Stomach smooth muscle (tissue), 2 donors: ENCODE results near the gene KIR3DL1.
"Not testable (repeated sequence)": the region's sequence is repeated elsewhere in the genome, so short reads cannot be mapped to it uniquely, and the experiment has no call there.

Experiments
- H3K27ac ChIP-seq: one replicate; pipeline ENCODE4 v1.7.0; 2013; ENCODE audit warnings: mild to moderate bottlenecking, low read length, inconsistent platforms
- H3K27me3 ChIP-seq, 2 donors: one replicate each; pipeline ENCODE4 v1.7.0; 2013; ENCODE audit warnings: low read length in 2 of 2; ENCODE audit not compliant: insufficient read depth in 2 of 2, control insufficient read depth in 1 of 2
- H3K36me3 ChIP-seq, 2 donors: one replicate each; pipeline ENCODE4 v1.7.0; 2013; ENCODE audit warnings: low read length in 2 of 2; ENCODE audit not compliant: control insufficient read depth in 2 of 2, insufficient read depth in 2 of 2
- H3K4me1 ChIP-seq: one replicate; pipeline ENCODE4 v1.7.0; 2013; ENCODE audit warnings: low read length; ENCODE audit not compliant: control insufficient read depth, insufficient read depth
- H3K4me3 ChIP-seq, 2 donors: one replicate each; pipeline ENCODE4 v1.7.0; 2013; ENCODE audit warnings: low read length in 2 of 2
- H3K9ac ChIP-seq, 2 donors: one replicate each; pipeline ENCODE4 v1.7.0; 2013; ENCODE audit warnings: low read length in 2 of 2, mild to moderate bottlenecking in 1 of 2
- H3K9me3 ChIP-seq, 2 donors: one replicate each; pipeline ENCODE4 v1.7.0; 2013; ENCODE audit warnings: low read length in 2 of 2; ENCODE audit not compliant: control insufficient read depth in 2 of 2
- donor health status: healthy.
- donor health status: Pancreatic carcinoma.

Gene KIR3DL1

GRCh38 chr19:54814571-54814970 lies 1.7 kb upstream of the KIR3DL1 start:
- H3K4me1 ChIP-seq, H3K27me3 ChIP-seq, H3K4me3 ChIP-seq, H3K9ac ChIP-seq, H3K27ac ChIP-seq, H3K9me3 ChIP-seq, H3K36me3 ChIP-seq: not testable (repeated sequence)

GRCh38 chr19:54817670-54818536 lies 1.6 kb downstream of the KIR3DL1 start:
- Histone ChIP-seq H3K27ac (no peak overlapping the region), H3K4me1 (no peaks in the 10 kb centered on the region), H3K9me3 (no peaks in the 10 kb centered on the region), H3K9ac (no peak overlapping the region), H3K36me3 (no peaks in the 10 kb centered on the region), H3K27me3 (no peaks in the 10 kb centered on the region), H3K4me3 (no peak overlapping the region)

- not testable (repeated sequence) for H3K27ac ChIP-seq, H3K4me3 ChIP-seq
Observed at GRCh38 chr19:54824416-54824815, 8.1 kb downstream of the KIR3DL1 start.

GRCh38 chr19:54825326-54825725 lies 9.1 kb downstream of the KIR3DL1 start:
- not testable (repeated sequence) for H3K27me3 ChIP-seq, H3K4me3 ChIP-seq, H3K9me3 ChIP-seq, H3K36me3 ChIP-seq, H3K27ac ChIP-seq, H3K9ac ChIP-seq, H3K4me1 ChIP-seq

More at GRCh38 chr19:54824416-54824815, 8.1 kb downstream of the KIR3DL1 start:
- H3K27me3 ChIP-seq, H3K4me1 ChIP-seq, H3K36me3 ChIP-seq, H3K9me3 ChIP-seq, H3K9ac ChIP-seq: not testable (repeated sequence)

- H3K27me3 ChIP-seq, H3K9me3 ChIP-seq, H3K36me3 ChIP-seq, H3K4me3 ChIP-seq, H3K9ac ChIP-seq, H3K27ac ChIP-seq, H3K4me1 ChIP-seq: not testable (repeated sequence)
Observed at GRCh38 chr19:54828064-54828463, 11.8 kb downstream of the KIR3DL1 start.

- H3K9me3 ChIP-seq, H3K27ac ChIP-seq, H3K36me3 ChIP-seq, H3K4me3 ChIP-seq, H3K4me1 ChIP-seq, H3K27me3 ChIP-seq, H3K9ac ChIP-seq: not testable (repeated sequence)
Observed at GRCh38 chr19:54832496-54832895, 16.2 kb downstream of the KIR3DL1 start, which contains the start of gene KIR2DS4. TSS of gene KIR2DS4 (plus strand) at chr19:54832676.

GRCh38 chr19:54835126-54835525 lies 18.9 kb downstream of the KIR3DL1 start:
- not testable (repeated sequence) for H3K9ac ChIP-seq, H3K4me1 ChIP-seq, H3K27me3 ChIP-seq, H3K27ac ChIP-seq, H3K4me3 ChIP-seq, H3K36me3 ChIP-seq, H3K9me3 ChIP-seq

- H3K9ac ChIP-seq, H3K9me3 ChIP-seq, H3K36me3 ChIP-seq, H3K4me3 ChIP-seq, H3K27ac ChIP-seq, H3K4me1 ChIP-seq, H3K27me3 ChIP-seq: not testable (repeated sequence)
Observed at GRCh38 chr19:54837522-54837921, 21.3 kb downstream of the KIR3DL1 start.

- not testable (repeated sequence) for H3K36me3 ChIP-seq, H3K27me3 ChIP-seq, H3K9me3 ChIP-seq, H3K4me1 ChIP-seq, H3K9ac ChIP-seq, H3K27ac ChIP-seq, H3K4me3 ChIP-seq
Observed at GRCh38 chr19:54843171-54843570, 26.9 kb downstream of the KIR3DL1 start.

GRCh38 chr19:54850061-54850640 lies 33.9 kb downstream of the KIR3DL1 start, which contains the start of gene KIR3DL2:
TSS of gene KIR3DL2 (plus strand) at chr19:54850443. CDS start at chr19:54850476, 33 bp downstream.
- not testable (repeated sequence) for H3K9ac ChIP-seq, H3K9me3 ChIP-seq, H3K4me3 ChIP-seq, H3K27me3 ChIP-seq, H3K36me3 ChIP-seq, H3K4me1 ChIP-seq, H3K27ac ChIP-seq

- Histone ChIP-seq H3K9ac (no peak overlapping the region), H3K36me3 (no peaks in the 10 kb centered on the region), H3K4me1 (no peaks in the 10 kb centered on the region), H3K27me3 (no peaks in the 10 kb centered on the region), H3K9me3 (no peaks in the 10 kb centered on the region), H3K27ac (no peak overlapping the region), H3K4me3 (no peak overlapping the region)
Observed at GRCh38 chr19:54850930-54851329, 34.7 kb downstream of the KIR3DL1 start.
